A673 (cell line): ENCODE data around the gene ZNF232. TPM values are rescaled to one million over a fixed set of nuclear protein-coding genes. Genes with fewer than 3 reads are reported as not detected.

Source experiments
- BruUV-seq: library from RNA; stranded (reverse); fragments of 400-500 nt; replicated peaks from 2 replicates; lab custom pipeline; 2021; lab: Mats Ljungman, UMichigan
- CTCF ChIA-PET: fragments of 300-600 bp; sonication (Branson Sonifier 250); formaldehyde crosslinking; loops from one replicate; lab custom pipeline; 2022; ENCODE audit warnings: antibody characterized with exemption; lab: Charles Lee
- POLR2A ChIA-PET: fragments of 300-600 bp; sonication (Branson Sonifier 250); formaldehyde crosslinking; loops from one replicate; lab custom pipeline; 2022; ENCODE audit warnings: antibody characterized with exemption; ENCODE audit not compliant: low non-redundant PET; lab: Charles Lee
- DNase-seq: peaks from one replicate; pipeline ENCODE4 v3.0.0-alpha.2; 2015; ENCODE audit warnings: low spot score
- H3K27ac ChIP-seq: fragments of 200-600 bp; sonication (generic); 2 replicates; pipeline ENCODE4 v1.5.1; 2016; ENCODE audit warnings: mixed run types, low read depth, mild to moderate bottlenecking, mixed read lengths, antibody characterized with exemption, low read length; ENCODE audit not compliant: poor library complexity, severe bottlenecking
- H3K27me3 ChIP-seq: fragments of 200-600 bp; sonication (generic); replicated peaks from 2 replicates; pipeline ENCODE4 v1.6.1; 2017; ENCODE audit warnings: mixed run types, low read depth, mild to moderate bottlenecking, mixed read lengths, antibody characterized with exemption, low read length; ENCODE audit not compliant: insufficient read depth, poor library complexity
- H3K36me3 ChIP-seq: fragments of 200-600 bp; sonication (generic); 2 replicates; pipeline ENCODE4 v1.6.1; 2016; ENCODE audit warnings: mixed run types, mild to moderate bottlenecking, mixed read lengths, antibody characterized with exemption, low read length; ENCODE audit not compliant: insufficient read depth, poor library complexity, severe bottlenecking
- H3K4me1 ChIP-seq: fragments of 200-600 bp; sonication (generic); 2 replicates; pipeline ENCODE4 v1.6.1; 2017; ENCODE audit warnings: mixed run types, mild to moderate bottlenecking, mixed read lengths, antibody characterized with exemption, low read length; ENCODE audit not compliant: insufficient read depth, poor library complexity, severe bottlenecking
- H3K4me3 ChIP-seq: fragments of 200-600 bp; sonication (generic); 2 replicates; pipeline ENCODE4 v1.5.1; 2016; ENCODE audit warnings: low read depth, mixed run types, mild to moderate bottlenecking, mixed read lengths, low read length; ENCODE audit not compliant: poor library complexity, severe bottlenecking
- H3K9me3 ChIP-seq: fragments of 200-600 bp; sonication (generic); 2 replicates; pipeline ENCODE4 v1.6.1; 2016; ENCODE audit warnings: mixed run types, low read depth, mild to moderate bottlenecking, mixed read lengths, antibody characterized with exemption, low read length; ENCODE audit not compliant: poor library complexity, severe bottlenecking
- CTCF ChIP-seq: fragments of 300-800, 200-600 bp; sonication (generic); conservative IDR thresholded peaks from 2 replicates; pipeline ENCODE4 v1.5.1; 2017; ENCODE audit warnings: low read depth, mild to moderate bottlenecking, antibody characterized with exemption, low read length, moderate library complexity, mixed read lengths
- EZH2 ChIP-seq: fragments of 200-600 bp; sonication (generic); IDR thresholded peaks from 2 replicates; pipeline ENCODE4 v1.6.1; 2017; ENCODE audit warnings: borderline replicate concordance, low read depth, mild to moderate bottlenecking, mixed read lengths, antibody characterized with exemption, low read length; ENCODE audit not compliant: poor library complexity, severe bottlenecking
- intact Hi-C: fragments of 100-400 bp; cut with micrococcal nuclease; formaldehyde crosslinking; loops from one replicate; pipeline ENCODE4 v1.10.0; 2022; ENCODE audit not compliant: unreplicated experiment
- total RNA-seq: library from RNA; stranded (reverse); gene quantifications from 2 replicates; pipeline ENCODE4 v1.2.3, GENCODE V29; 2021

The ZNF232 gene
- total RNA-seq, 1 experiment from 2014 or later, result 28.1 TPM

DNA sequence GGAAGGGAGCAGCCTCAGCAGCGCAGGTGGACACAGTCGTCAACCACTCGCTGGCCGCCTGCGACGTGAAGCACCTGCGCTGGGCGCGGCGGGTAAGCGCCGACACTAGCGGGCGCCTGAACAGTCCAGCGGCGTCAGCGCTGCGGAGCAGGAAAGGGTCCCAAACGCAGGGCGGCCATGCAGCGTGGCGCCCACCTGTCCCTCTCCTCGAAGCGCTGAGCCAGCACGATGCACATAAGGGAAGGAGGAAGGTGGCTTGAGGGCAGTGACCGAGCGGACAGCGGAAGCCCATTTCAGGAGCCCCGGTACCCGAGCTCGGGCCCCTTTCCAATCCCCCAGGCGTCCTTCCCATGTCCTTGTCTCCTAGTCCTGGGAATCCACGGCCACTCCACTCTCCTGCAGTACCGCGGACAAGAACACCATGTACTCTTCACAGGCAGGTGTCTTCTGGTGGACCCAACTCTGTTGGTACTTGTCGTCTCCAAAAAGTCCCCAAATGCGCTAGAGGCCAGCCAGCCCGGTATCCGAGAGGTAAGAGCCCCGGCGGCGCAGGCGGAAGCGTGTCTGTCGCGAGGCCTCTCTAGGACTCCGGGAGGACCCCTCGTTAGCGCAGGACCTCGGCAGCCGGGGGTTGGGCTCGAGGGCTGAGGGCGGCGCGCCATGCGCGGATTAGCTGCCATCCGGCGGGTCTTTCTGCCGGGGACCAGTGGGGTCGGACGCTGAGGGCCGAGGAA is 14.4 kb downstream of the ZNF232 start:
- Histone ChIP-seq H3K4me1 (no peaks in the 10 kb centered on the region), H3K9me3 (peaks cover 53% of the 10 kb centered on the region), H3K27ac (no peak overlapping the region), H3K36me3 (peaks cover 3% of the 10 kb centered on the region), H3K27me3 (peaks cover 19% of the 10 kb centered on the region), H3K4me3 (peak overlapping the region; percentile 39)
- TF ChIP-seq EZH2 (no peak), CTCF (no peak)
- ChIA-PET POLR2A (no interaction called here), CTCF (interaction anchor here (0.6 kb wide), 1 partner anchor 18 kb away, joined by 3 read pairs; no protein-coding TSS in a partner anchor)
- intact Hi-C loops, result no loop called here
- peak; percentile 67 for DNase-seq
- TSS peak; percentile 66 for BruUV-seq

DNA sequence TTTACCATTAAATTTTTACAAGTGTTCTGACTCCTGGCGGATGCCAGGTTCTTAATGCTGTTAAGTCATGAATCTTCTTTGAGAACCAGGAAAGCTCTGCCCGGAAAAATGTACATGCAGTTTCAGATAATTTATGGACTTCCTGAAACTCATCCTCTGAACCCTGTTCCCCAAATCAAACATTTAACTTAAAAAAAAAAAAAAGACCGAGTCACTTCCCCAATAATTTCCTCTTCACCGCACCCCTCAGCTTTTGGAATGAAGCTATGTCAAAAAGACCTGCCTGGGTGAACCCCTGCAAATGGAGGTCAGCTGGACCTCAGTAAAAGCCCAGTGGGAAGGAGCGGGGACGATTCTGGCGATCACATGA is 15.0 kb downstream of the ZNF232 start:
- intact Hi-C loops, result no loop called here
- Histone ChIP-seq H3K27ac (no peak overlapping the region), H3K27me3 (peaks cover 19% of the 10 kb centered on the region), H3K9me3 (peaks cover 58% of the 10 kb centered on the region), H3K4me1 (no peaks in the 10 kb centered on the region), H3K36me3 (peaks cover 8% of the 10 kb centered on the region), H3K4me3 (peak overlapping the region; percentile 39)
- POLR2A ChIA-PET, result no interaction called here
- DNase-seq, result no peak
- CTCF ChIA-PET, result interaction anchor here (0.6 kb wide), 1 partner anchor 17 kb away, joined by 3 read pairs; no protein-coding TSS in a partner anchor
- BruUV-seq, result no TSS peak
- TF ChIP-seq CTCF (no peak), EZH2 (peak; percentile 35)

DNA sequence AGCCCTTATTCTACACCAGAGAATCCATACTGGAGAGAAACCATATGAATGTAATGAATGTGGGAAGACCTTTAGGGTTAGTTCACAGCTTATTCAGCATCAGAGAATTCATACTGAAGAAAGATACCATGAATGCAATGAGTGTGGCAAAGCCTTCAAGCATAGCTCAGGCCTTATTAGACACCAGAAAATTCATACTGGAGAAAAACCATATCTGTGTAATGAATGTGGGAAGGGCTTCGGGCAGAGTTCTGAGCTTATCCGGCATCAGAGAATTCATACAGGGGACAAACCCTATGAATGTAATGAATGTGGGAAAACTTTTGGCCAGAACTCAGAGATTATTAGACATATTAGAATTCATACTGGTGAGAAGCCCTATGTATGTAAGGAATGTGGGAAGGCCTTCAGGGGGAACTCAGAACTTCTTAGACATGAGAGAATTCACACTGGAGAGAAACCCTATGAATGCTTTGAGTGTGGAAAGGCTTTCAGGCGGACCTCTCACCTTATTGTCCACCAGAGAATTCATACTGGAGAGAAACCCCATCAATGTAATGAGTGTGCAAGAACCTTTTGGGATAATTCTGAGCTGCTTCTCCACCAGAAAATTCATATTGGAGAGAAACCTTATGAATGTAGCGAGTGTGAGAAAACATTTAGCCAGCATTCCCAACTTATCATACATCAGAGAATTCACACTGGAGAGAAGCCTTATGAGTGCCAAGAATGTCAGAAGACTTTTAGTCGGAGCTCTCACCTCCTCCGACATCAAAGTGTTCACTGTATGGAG is 19.3 kb downstream of the ZNF232 start:
- Histone ChIP-seq H3K27me3 (peaks cover 15% of the 10 kb centered on the region), H3K4me1 (no peaks in the 10 kb centered on the region), H3K9me3 (peaks cover 99% of the 10 kb centered on the region), H3K36me3 (peaks cover 40% of the 10 kb centered on the region), H3K27ac (no peak overlapping the region), H3K4me3 (no peak overlapping the region)
- POLR2A ChIA-PET, result no interaction called here
- DNase-seq, result no peak
- intact Hi-C loops, result no loop called here
- CTCF ChIA-PET, result no interaction called here
- no TSS peak for BruUV-seq
- no peak for TF ChIP-seq CTCF
- no peak for TF ChIP-seq EZH2
